ENCODE measurements around the gene LDHD. TPM values are rescaled to one million over a fixed set of nuclear protein-coding genes. Genes with fewer than 3 reads are reported as not detected.
A peak's percentile ranks its signal among the peaks of the same experiment; 100 is the strongest.

The LDHD gene
- total and polyA plus RNA-seq, 2 of the 13 experiments (the other 11 are each of a cell fraction or from before 2014, with no cell fraction given), result 9.1 to 9.8 TPM

- TF ChIP-seq DBP (CRISPR knock-in tag; IDR thresholded peaks at IDR 0.05; ENCODE audit: not compliant biosample characterization) (no peak), ADNP (CRISPR knock-in tag; IDR thresholded peaks at IDR 0.05) (no peak), ELF1 (CRISPR knock-in tag; IDR thresholded peaks at IDR 0.05) (no peak), REXO4 (CRISPR knock-in tag; IDR thresholded peaks at IDR 0.05; ENCODE audit: borderline replicate concordance) (no peak), THAP11 (CRISPR knock-in tag; IDR thresholded peaks at IDR 0.05) (peak; percentile 77), ZFP36L1 (CRISPR knock-in tag; IDR thresholded peaks at IDR 0.05) (0 out of 2 replicates have a peak, but pooled peaks have one; percentile 47), BCL6 (CRISPR knock-in tag; IDR thresholded peaks at IDR 0.05) (peak; percentile 63; the same call in 1 of the 2 replicates), ZNF609 (CRISPR knock-in tag; IDR thresholded peaks at IDR 0.05; ENCODE audit: borderline replicate concordance) (0 out of 2 replicates have a peak, but pooled peaks have one; percentile 33), ZNF143 (CRISPR knock-in tag; IDR thresholded peaks at IDR 0.05) (0 out of 2 replicates have a peak, but pooled peaks have one; percentile 31), ZC3H13 (CRISPR knock-in tag; IDR thresholded peaks at IDR 0.05) (no peak), NCOR1 (IDR thresholded peaks at IDR 0.05; ENCODE audit: borderline replicate concordance, low read length) (peak; percentile 91; the same call in 1 of the 2 replicates), KLF11 (CRISPR knock-in tag; IDR thresholded peaks at IDR 0.05) (no peak), GABPA (IDR thresholded peaks at IDR 0.05; ENCODE audit: low read depth, low read length) (no peak), GABPA (CRISPR knock-in tag; IDR thresholded peaks at IDR 0.05; ENCODE audit: low read depth) (0 out of 2 replicates have a peak, but pooled peaks have one; percentile 15), PCBP1 (IDR thresholded peaks at IDR 0.05; ENCODE audit: borderline replicate concordance, low read depth, low read length) (no peak), NR2F6 (IDR thresholded peaks at IDR 0.05) (peak; percentile 55; the same call in 1 of the 2 replicates), NR2F6 (CRISPR knock-in tag; IDR thresholded peaks at IDR 0.05) (peak; percentile 77), MAFK (conservative IDR thresholded peaks at IDR 0.05 in 1 of 2, IDR thresholded peaks at IDR 0.05 in 1 of 2; ENCODE audit: low read length in 2 of 2) (peak; percentile 99), FOXK2 (IDR thresholded peaks at IDR 0.05) (peak; percentile 70; the same call in 1 of the 2 replicates), ZNF703 (CRISPR knock-in tag; IDR thresholded peaks at IDR 0.05; ENCODE audit: borderline replicate concordance) (no peak)
- TF ChIP-seq, protein P1, sequence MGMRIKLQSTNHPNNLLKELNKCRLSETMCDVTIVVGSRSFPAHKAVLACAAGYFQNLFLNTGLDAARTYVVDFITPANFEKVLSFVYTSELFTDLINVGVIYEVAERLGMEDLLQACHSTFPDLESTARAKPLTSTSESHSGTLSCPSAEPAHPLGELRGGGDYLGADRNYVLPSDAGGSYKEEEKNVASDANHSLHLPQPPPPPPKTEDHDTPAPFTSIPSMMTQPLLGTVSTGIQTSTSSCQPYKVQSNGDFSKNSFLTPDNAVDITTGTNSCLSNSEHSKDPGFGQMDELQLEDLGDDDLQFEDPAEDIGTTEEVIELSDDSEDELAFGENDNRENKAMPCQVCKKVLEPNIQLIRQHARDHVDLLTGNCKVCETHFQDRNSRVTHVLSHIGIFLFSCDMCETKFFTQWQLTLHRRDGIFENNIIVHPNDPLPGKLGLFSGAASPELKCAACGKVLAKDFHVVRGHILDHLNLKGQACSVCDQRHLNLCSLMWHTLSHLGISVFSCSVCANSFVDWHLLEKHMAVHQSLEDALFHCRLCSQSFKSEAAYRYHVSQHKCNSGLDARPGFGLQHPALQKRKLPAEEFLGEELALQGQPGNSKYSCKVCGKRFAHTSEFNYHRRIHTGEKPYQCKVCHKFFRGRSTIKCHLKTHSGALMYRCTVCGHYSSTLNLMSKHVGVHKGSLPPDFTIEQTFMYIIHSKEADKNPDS (CRISPR knock-in tag; IDR thresholded peaks at IDR 0.05), result peak; percentile 92
- TF ChIP-seq, protein P2, sequence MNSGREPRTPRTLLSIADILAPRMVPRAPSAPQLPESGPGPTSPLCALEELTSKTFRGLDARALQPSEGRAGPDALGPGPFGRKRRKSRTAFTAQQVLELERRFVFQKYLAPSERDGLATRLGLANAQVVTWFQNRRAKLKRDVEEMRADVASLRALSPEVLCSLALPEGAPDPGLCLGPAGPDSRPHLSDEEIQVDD (CRISPR knock-in tag; IDR thresholded peaks at IDR 0.05; ENCODE audit: borderline replicate concordance), result no peak
Measured at GRCh38 chr16:75070012-75070841, 46.4 kb downstream of the LDHD start (continued).
